Measurements from ENCODE around the gene NUDT17.

- no peak for TF ChIP-seq POLR2AphosphoS5 (IDR thresholded peaks at IDR 0.05)
- no peak for TF ChIP-seq CTCF (IDR thresholded peaks at IDR 0.05)
- no peak for TF ChIP-seq POLR2A (IDR thresholded peaks at IDR 0.05)
- no peak for TF ChIP-seq EP300 (IDR thresholded peaks at IDR 0.05)
Observed at GRCh38 chr1:145884675-145885074, 39.2 kb downstream of the NUDT17 start.

All from upper lobe of left lung (tissue), 4 donors.